Gastroesophageal sphincter (tissue), 3 donors: Measurements from ENCODE around the gene MCRIP1.

Experiments
- CTCF ChIP-seq, 4 experiments: fragments of 200-600 bp in 2 of 4; fragments of 450-650 bp in 2 of 4; sonication (generic) in 1 of 4; IDR thresholded peaks; one replicate each; pipeline ENCODE4 v1.5.1; 2017 to 2019; ENCODE audit warnings: antibody characterized with exemption in 4 of 4, mild to moderate bottlenecking in 2 of 4, moderate library complexity in 2 of 4
- POLR2A ChIP-seq, 2 donors: fragments of 450-650 bp; IDR thresholded peaks; one replicate each; pipeline ENCODE4 v1.6.1; 2017; ENCODE audit warnings: antibody characterized with exemption in 2 of 2, mild to moderate bottlenecking in 2 of 2, moderate library complexity in 1 of 2
- POLR2AphosphoS5 ChIP-seq: sonication (generic); formaldehyde crosslinking; IDR thresholded peaks from one replicate; pipeline ENCODE4 v1.6.1; 2017; ENCODE audit warnings: antibody characterized with exemption

GRCh38 chr17:81846743-81847689 lies 13.9 kb upstream of the MCRIP1 start:
- TF ChIP-seq CTCF (IDR thresholded peaks at IDR 0.05) (no peak), POLR2A (IDR thresholded peaks at IDR 0.05) (no peak), POLR2AphosphoS5 (no peak)
